GM12864 (cell line): ENCODE data around the gene NR1D1.

Experiments
- DNase-seq: peaks from one replicate; pipeline ENCODE4 v3.0.0-alpha.2; 2011; ENCODE audit warnings: low read depth
- H3K4me3 ChIP-seq: 2 replicates; pipeline ENCODE4 v1.5.1; 2011; ENCODE audit warnings: mild to moderate bottlenecking, low read depth, low read length, control low read depth
- CTCF ChIP-seq: IDR thresholded peaks from 2 replicates; pipeline ENCODE4 v1.5.1; 2011; ENCODE audit warnings: low read depth, mild to moderate bottlenecking, moderate library complexity, low read length, control low read depth, inconsistent platforms; ENCODE audit errors: missing control alignments

NR1D1 gene

GRCh38 chr17:40090237-40091119 lies 9.9 kb downstream of the NR1D1 start:
- DNase-seq = no peak
- no peak for TF ChIP-seq CTCF
- H3K4me3 ChIP-seq = no peak overlapping the region

GRCh38 chr17:40089077-40089895 lies 11.1 kb downstream of the NR1D1 start:
- H3K4me3 ChIP-seq = no peak overlapping the region
- TF ChIP-seq CTCF = no peak
- DNase-seq = no peak

GRCh38 chr17:40087903-40088718 lies 12.3 kb downstream of the NR1D1 start:
- DNase-seq = no peak
- TF ChIP-seq CTCF = no peak

GRCh38 chr17:40087049-40087794 lies 13.2 kb downstream of the NR1D1 start:
- no peak for DNase-seq
- no peak for TF ChIP-seq CTCF
- no peak overlapping the region for H3K4me3 ChIP-seq

More at GRCh38 chr17:40087903-40088718, 12.3 kb downstream of the NR1D1 start:
- no peak overlapping the region for H3K4me3 ChIP-seq

GRCh38 chr17:40086150-40087044 lies 14.0 kb downstream of the NR1D1 start:
- peak; percentile 81 for TF ChIP-seq CTCF
- no peak for DNase-seq
- no peak overlapping the region for H3K4me3 ChIP-seq
